Astrocyte (in vitro differentiated cells and primary cell): Measurements from ENCODE around the gene EPB41L4B. TPM values are rescaled to one million over a fixed set of nuclear protein-coding genes. Genes with fewer than 3 reads are reported as not detected.
"Not testable (repeated sequence)": the region's sequence is repeated elsewhere in the genome, so short reads cannot be mapped to it uniquely, and the experiment has no call there.

Experiments
- DNase-seq: peaks from one replicate; pipeline ENCODE4 v3.0.0-alpha.2; 2010; ENCODE audit warnings: low read depth
- FAIRE-seq: peaks from 2 replicates; lab custom pipeline; 2011; peaks lifted over from hg19 to GRCh38; lab: Jason Lieb, UNC
- H2AFZ ChIP-seq: 2 replicates; pipeline ENCODE4 v1.6.0; 2012; ENCODE audit warnings: low read depth, low read length, inconsistent platforms
- H3K27ac ChIP-seq: 2 replicates; pipeline ENCODE4 v1.5.1; 2011; ENCODE audit warnings: low read depth, low read length, inconsistent platforms
- H3K27me3 ChIP-seq: 2 replicates; pipeline ENCODE4 v1.6.0; 2011; ENCODE audit warnings: low read length, inconsistent platforms; ENCODE audit not compliant: insufficient read depth
- H3K36me3 ChIP-seq: 2 replicates; pipeline ENCODE4 v1.5.1; 2011; ENCODE audit warnings: low read length, inconsistent platforms; ENCODE audit not compliant: insufficient read depth
- H3K4me1 ChIP-seq: 2 replicates; pipeline ENCODE4 v1.5.1; 2011; ENCODE audit warnings: low read length, inconsistent platforms; ENCODE audit not compliant: insufficient read depth
- H3K4me2 ChIP-seq: 2 replicates; pipeline ENCODE4 v1.6.0; 2012; ENCODE audit warnings: low read length, inconsistent platforms
- H3K4me3 ChIP-seq: 2 replicates; pipeline ENCODE4 v1.5.1; 2011; ENCODE audit warnings: low read depth, mild to moderate bottlenecking, low read length, inconsistent platforms; ENCODE audit not compliant: insufficient read depth
- H3K79me2 ChIP-seq: 2 replicates; pipeline ENCODE4 v1.6.0; 2012; ENCODE audit warnings: mild to moderate bottlenecking, low read length, inconsistent platforms; ENCODE audit not compliant: insufficient read depth
- H3K9ac ChIP-seq: 2 replicates; pipeline ENCODE4 v1.6.0; 2012; ENCODE audit warnings: mild to moderate bottlenecking, low read length, inconsistent platforms
- H3K9me3 ChIP-seq: 2 replicates; pipeline ENCODE4 v1.5.1; 2012; ENCODE audit warnings: low read depth, mild to moderate bottlenecking, low read length, inconsistent platforms; ENCODE audit not compliant: insufficient read depth
- H4K20me1 ChIP-seq: 2 replicates; pipeline ENCODE4 v1.6.0; 2012; ENCODE audit warnings: low read length, inconsistent platforms; ENCODE audit not compliant: insufficient read depth
- H3K27ac Mint-ChIP-seq: one replicate; pipeline ENCODE4 v1.8.0; 2021; ENCODE audit warnings: mild to moderate bottlenecking, mixed read lengths; ENCODE audit not compliant: unreplicated experiment
- H3K27me3 Mint-ChIP-seq: one replicate; pipeline ENCODE4 v1.8.0; 2021; ENCODE audit warnings: low read depth, mixed read lengths; ENCODE audit not compliant: unreplicated experiment
- H3K36me3 Mint-ChIP-seq: one replicate; pipeline ENCODE4 v1.8.0; 2021; ENCODE audit warnings: low read depth, mixed read lengths; ENCODE audit not compliant: unreplicated experiment
- H3K4me1 Mint-ChIP-seq: one replicate; pipeline ENCODE4 v1.8.0; 2021; ENCODE audit warnings: low read depth, mixed read lengths; ENCODE audit not compliant: unreplicated experiment
- H3K4me3 Mint-ChIP-seq: one replicate; pipeline ENCODE4 v1.8.0; 2021; ENCODE audit warnings: mild to moderate bottlenecking, moderate library complexity, mixed read lengths; ENCODE audit not compliant: unreplicated experiment
- H3K9me3 Mint-ChIP-seq: one replicate; pipeline ENCODE4 v1.8.0; 2021; ENCODE audit warnings: mild to moderate bottlenecking, mixed read lengths; ENCODE audit not compliant: unreplicated experiment
- CTCF ChIP-seq: IDR thresholded peaks from 2 replicates; pipeline ENCODE4 v1.5.1; 2011; ENCODE audit warnings: low read depth, mild to moderate bottlenecking, inconsistent platforms, low read length, moderate library complexity; ENCODE audit not compliant: insufficient read depth
- EZH2 ChIP-seq: IDR thresholded peaks from 2 replicates; pipeline ENCODE4 v1.6.1; 2012; ENCODE audit warnings: mild to moderate bottlenecking, low read length, inconsistent platforms; ENCODE audit not compliant: insufficient read depth
- total RNA-seq: library from RNA; stranded (reverse); gene quantifications from 2 replicates; pipeline ENCODE4 v1.2.1, GENCODE V29; 2021

The EPB41L4B gene
- total RNA-seq, 1 donor from 2014 or later: 2.0 TPM

- FAIRE-seq: no peak
- no peak for DNase-seq
- Mint-ChIP-seq H3K4me3 (no peak overlapping the region), H3K36me3 (no peaks in the 10 kb centered on the region), H3K27me3 (peaks cover 3% of the 10 kb centered on the region), H3K4me1 (no peaks in the 10 kb centered on the region), H3K9me3 (no peaks in the 10 kb centered on the region), H3K27ac (no peak overlapping the region)
- Histone ChIP-seq H2AFZ (no peak overlapping the region), H3K9ac (no peak overlapping the region), H3K27ac (no peak overlapping the region), H3K4me1 (no peaks in the 10 kb centered on the region), H3K36me3 (no peaks in the 10 kb centered on the region), H4K20me1 (no peaks in the 10 kb centered on the region), H3K4me3 (no peak overlapping the region), H3K27me3 (no peaks in the 10 kb centered on the region), H3K9me3 (no peaks in the 10 kb centered on the region), H3K79me2 (no peaks in the 10 kb centered on the region), H3K4me2 (no peak overlapping the region)
- TF ChIP-seq CTCF (no peak), EZH2 (no peak)
Observed at GRCh38 chr9:109133533-109133932, 187.3 kb downstream of the EPB41L4B start.

DNA sequence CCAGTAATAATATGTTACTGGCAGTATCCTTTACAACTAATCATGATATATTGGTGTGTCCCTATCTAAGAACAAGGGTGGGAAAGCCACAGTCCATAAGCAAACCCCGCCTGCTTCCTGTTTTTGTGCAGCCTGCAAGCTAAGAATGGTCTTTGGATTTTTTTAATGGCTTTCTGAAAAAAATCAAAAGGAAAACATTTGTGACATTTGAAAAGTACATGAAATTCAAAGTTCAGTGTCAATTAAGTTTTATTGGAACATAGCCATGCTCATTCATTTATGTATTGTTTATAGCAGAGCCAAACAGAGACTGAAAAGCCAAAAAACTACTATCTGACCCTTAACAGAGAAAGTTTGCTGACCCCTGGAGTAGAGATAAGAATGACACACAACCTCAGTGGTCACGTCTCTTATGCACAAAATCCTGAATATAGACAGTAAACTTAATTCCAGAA, 188.3 kb downstream of the EPB41L4B start:
- Mint-ChIP-seq H3K4me1 (no peaks in the 10 kb centered on the region), H3K27me3 (no peaks in the 10 kb centered on the region), H3K9me3 (no peaks in the 10 kb centered on the region), H3K27ac (no peak overlapping the region), H3K4me3 (no peak overlapping the region), H3K36me3 (no peaks in the 10 kb centered on the region)
- no peaks in the 10 kb centered on the region for H3K27me3 ChIP-seq
- H3K27ac ChIP-seq: no peak overlapping the region
- H3K4me2 ChIP-seq: no peak overlapping the region
- no peaks in the 10 kb centered on the region for H3K79me2 ChIP-seq
- no peaks in the 10 kb centered on the region for H4K20me1 ChIP-seq
- FAIRE-seq (no peak), DNase-seq (no peak)
- H3K36me3 ChIP-seq: no peaks in the 10 kb centered on the region
- no peak overlapping the region for H2AFZ ChIP-seq
- no peaks in the 10 kb centered on the region for H3K4me1 ChIP-seq
- no peaks in the 10 kb centered on the region for H3K9me3 ChIP-seq
- no peak overlapping the region for H3K4me3 ChIP-seq
- no peak overlapping the region for H3K9ac ChIP-seq
- no peak for TF ChIP-seq EZH2
- TF ChIP-seq CTCF: no peak

DNA sequence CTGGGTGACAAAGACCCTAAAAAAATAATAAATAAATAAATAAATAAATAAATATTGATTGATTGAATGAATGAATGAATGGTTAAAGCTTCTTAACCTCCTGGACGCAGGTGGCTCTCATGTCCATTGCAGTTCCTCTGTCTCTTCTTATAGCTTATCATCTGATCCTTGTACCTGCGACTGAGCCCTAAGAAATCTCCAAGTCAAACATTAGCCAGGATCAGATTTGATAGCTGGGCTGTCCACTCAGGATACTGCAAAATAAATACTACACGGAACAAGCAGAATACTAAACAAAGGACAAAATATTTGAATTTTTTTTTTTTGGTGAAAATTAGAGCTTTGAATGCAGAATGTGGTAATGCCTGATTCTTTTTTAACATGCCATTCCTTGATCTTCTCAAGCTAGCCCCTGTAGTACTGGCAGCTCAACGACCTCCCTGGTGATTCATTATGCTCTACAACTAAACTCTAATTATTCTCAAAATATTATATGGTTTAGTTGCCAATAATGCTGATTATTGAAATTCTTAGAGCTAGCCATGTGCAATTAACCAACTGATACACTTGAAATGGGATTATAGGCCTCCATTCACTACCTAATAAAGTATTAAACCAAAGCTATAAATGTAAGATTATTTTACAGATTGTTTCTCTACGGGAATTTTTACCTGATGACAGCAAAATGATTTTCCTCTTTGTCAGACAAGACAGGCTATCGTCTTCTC, 191.2 kb downstream of the EPB41L4B start:
- Mint-ChIP-seq H3K27me3 (peaks cover 4% of the 10 kb centered on the region), H3K4me3 (no peak overlapping the region), H3K4me1 (no peaks in the 10 kb centered on the region), H3K9me3 (no peaks in the 10 kb centered on the region), H3K36me3 (no peaks in the 10 kb centered on the region), H3K27ac (no peak overlapping the region)
- FAIRE-seq (no peak), DNase-seq (no peak)
- H3K4me2 ChIP-seq: no peak overlapping the region
- H3K79me2 ChIP-seq: no peaks in the 10 kb centered on the region
- H3K4me3 ChIP-seq: no peak overlapping the region
- H3K36me3 ChIP-seq: no peaks in the 10 kb centered on the region
- no peak overlapping the region for H2AFZ ChIP-seq
- no peaks in the 10 kb centered on the region for H3K4me1 ChIP-seq
- no peak overlapping the region for H3K9ac ChIP-seq
- no peaks in the 10 kb centered on the region for H4K20me1 ChIP-seq
- no peaks in the 10 kb centered on the region for H3K27me3 ChIP-seq
- no peak for TF ChIP-seq EZH2
- no peak for TF ChIP-seq CTCF
- H3K27ac ChIP-seq: no peak overlapping the region
- H3K9me3 ChIP-seq: no peaks in the 10 kb centered on the region

- H3K4me1 Mint-ChIP-seq, H3K9me3 Mint-ChIP-seq, H4K20me1 ChIP-seq: not testable (repeated sequence)
Observed at GRCh38 chr9:109126671-109127070, 194.2 kb downstream of the EPB41L4B start.

More at GRCh38 chr9:109126671-109127070, 194.2 kb downstream of the EPB41L4B start:
- H2AFZ ChIP-seq, H3K27ac Mint-ChIP-seq, H3K79me2 ChIP-seq, H3K36me3 ChIP-seq, H3K4me3 ChIP-seq, DNase-seq, H3K9me3 ChIP-seq, H3K4me2 ChIP-seq, H3K4me1 ChIP-seq, H3K27me3 ChIP-seq, H3K27ac ChIP-seq, FAIRE-seq, H3K4me3 Mint-ChIP-seq, H3K36me3 Mint-ChIP-seq, H3K9ac ChIP-seq, H3K27me3 Mint-ChIP-seq: not testable (repeated sequence)
